Bone marrow (tissue), 2 donors: Measurements from ENCODE around the gene PSD4.

Experiments
- DNase-seq, 2 donors: peaks; one replicate each; lab custom pipeline; 2025; lab: John Stamatoyannopoulos, UW

The PSD4 gene

GRCh38 chr2:113207021-113207420 lies 33.2 kb downstream of the PSD4 start:
- DNase-seq = no peak

GRCh38 chr2:113208396-113208795 lies 34.6 kb downstream of the PSD4 start:
- no peak for DNase-seq

- DNase-seq = no peak
Observed at GRCh38 chr2:113209011-113209645, 35.4 kb downstream of the PSD4 start.

GRCh38 chr2:113209646-113210171 lies 35.9 kb downstream of the PSD4 start:
- DNase-seq = no peak

GRCh38 chr2:113211226-113212105 lies 37.7 kb downstream of the PSD4 start:
- no peak for DNase-seq

GRCh38 chr2:113212245-113213060 lies 38.7 kb downstream of the PSD4 start:
- no peak for DNase-seq

GRCh38 chr2:113213061-113213930 lies 39.5 kb downstream of the PSD4 start:
- DNase-seq = no peak

- no peak for DNase-seq
Observed at GRCh38 chr2:113214141-113214540, 40.4 kb downstream of the PSD4 start.

- no peak for DNase-seq
Observed at GRCh38 chr2:113215056-113215455, 41.3 kb downstream of the PSD4 start.

GRCh38 chr2:113216321-113216720 lies 42.5 kb downstream of the PSD4 start:
- DNase-seq = no peak

GRCh38 chr2:113216891-113217454 lies 43.2 kb downstream of the PSD4 start:
- DNase-seq = no peak

GRCh38 chr2:113217455-113218282 lies 43.9 kb downstream of the PSD4 start:
- DNase-seq = peak in 1 of 2 donors; percentile 53

- no peak for DNase-seq
Observed at GRCh38 chr2:113218283-113219091, 44.7 kb downstream of the PSD4 start.

- no peak for DNase-seq
Observed at GRCh38 chr2:113219092-113219441, 45.3 kb downstream of the PSD4 start.

GRCh38 chr2:113219525-113219888 lies 45.7 kb downstream of the PSD4 start:
- DNase-seq = no peak

- no peak for DNase-seq
Observed at GRCh38 chr2:113219889-113220641, 46.3 kb downstream of the PSD4 start.

GRCh38 chr2:113220970-113221708 lies 47.4 kb downstream of the PSD4 start:
- DNase-seq = no peak

GRCh38 chr2:113221846-113222245 lies 48.1 kb downstream of the PSD4 start:
- DNase-seq = no peak
